GM12892 (cell line): Measurements from ENCODE around the gene WWC2.

Experiments
- POLR2A ChIP-seq: IDR thresholded peaks from 2 replicates; pipeline ENCODE4 v1.6.1; 2011; ENCODE audit warnings: low read depth, low read length, control low read depth
- POLR2AphosphoS5 ChIP-seq: IDR thresholded peaks from 2 replicates; pipeline ENCODE4 v1.6.1; 2011; ENCODE audit warnings: low read depth, low read length, control low read depth
- TAF1 ChIP-seq: IDR thresholded peaks from 2 replicates; pipeline ENCODE4 v1.6.1; 2011; ENCODE audit warnings: low read depth, mild to moderate bottlenecking, control low read depth, low read length, borderline replicate concordance

DNA sequence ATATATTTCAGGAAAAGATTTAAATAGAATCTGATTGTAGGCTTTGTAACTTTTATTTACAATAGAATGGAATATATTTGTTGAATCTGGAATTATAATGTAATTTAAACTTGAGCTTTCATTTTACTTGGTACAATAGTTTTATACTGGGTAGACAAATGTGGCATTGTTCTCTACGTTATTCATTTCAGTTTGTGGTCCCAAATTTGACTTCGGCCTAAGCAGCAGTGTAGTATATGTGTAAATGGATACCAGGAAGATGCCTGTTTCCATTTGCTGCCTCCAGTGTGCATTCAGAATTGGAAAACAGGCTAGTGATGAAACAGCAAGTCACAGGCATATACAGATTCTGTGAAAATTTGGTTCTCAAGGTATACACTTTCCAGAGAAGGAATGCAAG lies 143.2 kb downstream of the WWC2 start:
- no peak for TF ChIP-seq POLR2A
- no peak for TF ChIP-seq POLR2AphosphoS5
- no peak for TF ChIP-seq TAF1
